Caco-2 (cell line): ENCODE data around the gene BRD4. TPM values are rescaled to one million over a fixed set of nuclear protein-coding genes. Genes with fewer than 3 reads are reported as not detected.

Experiments used
- BruUV-seq: library from RNA; stranded (reverse); fragments of 400-500 nt; replicated peaks from 2 replicates; lab custom pipeline; 2021; lab: Mats Ljungman, UMichigan
- CTCF ChIA-PET: fragments of 300-600 bp; sonication (Branson Sonifier 250); formaldehyde crosslinking; loops from one replicate; lab custom pipeline; 2022; ENCODE audit warnings: antibody characterized with exemption; lab: Charles Lee
- POLR2A ChIA-PET: fragments of 300-600 bp; sonication (Branson Sonifier 250); formaldehyde crosslinking; loops from one replicate; lab custom pipeline; 2022; ENCODE audit warnings: antibody characterized with exemption; lab: Charles Lee
- DNase-seq, 2 experiments: peaks; one replicate each; pipeline versions ENCODE4 v3.0.0 to v3.0.0-alpha.2; 2020 to 2022
- H3K27me3 ChIP-seq: replicated peaks from 2 replicates; pipeline ENCODE4 v1.6.0; 2011; ENCODE audit warnings: low read length; ENCODE audit not compliant: control insufficient read depth, insufficient read depth
- H3K36me3 ChIP-seq: 2 replicates; pipeline ENCODE4 v1.5.1; 2011; ENCODE audit warnings: low read length; ENCODE audit not compliant: control insufficient read depth, insufficient read depth
- H3K4me1 ChIP-seq: fragments of 250-450 bp; sonication (Bioruptor Pico); 2 replicates; pipeline ENCODE4 v1.5.1; 2020; ENCODE audit warnings: mild to moderate bottlenecking
- H3K4me3 ChIP-seq: 2 replicates; pipeline ENCODE4 v1.5.1; 2011; ENCODE audit warnings: low read depth, mild to moderate bottlenecking, control low read depth, low read length
- H3K9me3 ChIP-seq: fragments of 250-450 bp; sonication (Bioruptor Pico); 2 replicates; pipeline ENCODE4 v1.5.1; 2020; ENCODE audit warnings: mild to moderate bottlenecking, moderate library complexity
- H3K27ac Mint-ChIP-seq: one replicate; pipeline ENCODE4 v1.8.0; 2022; ENCODE audit warnings: mixed read lengths; ENCODE audit not compliant: unreplicated experiment
- H3K27me3 Mint-ChIP-seq: one replicate; pipeline ENCODE4 v1.8.0; 2022; ENCODE audit warnings: mixed read lengths; ENCODE audit not compliant: insufficient read depth, unreplicated experiment
- H3K36me3 Mint-ChIP-seq: one replicate; pipeline ENCODE4 v1.8.0; 2022; ENCODE audit warnings: mild to moderate bottlenecking, mixed read lengths; ENCODE audit not compliant: insufficient read depth, unreplicated experiment
- H3K4me1 Mint-ChIP-seq: one replicate; pipeline ENCODE4 v1.8.0; 2022; ENCODE audit warnings: low read depth, mixed read lengths; ENCODE audit not compliant: unreplicated experiment
- H3K4me3 Mint-ChIP-seq: one replicate; pipeline ENCODE4 v1.8.0; 2022; ENCODE audit warnings: mild to moderate bottlenecking, moderate library complexity, mixed read lengths; ENCODE audit not compliant: unreplicated experiment
- H3K9me3 Mint-ChIP-seq: one replicate; pipeline ENCODE4 v1.8.0; 2022; ENCODE audit warnings: mixed read lengths; ENCODE audit not compliant: unreplicated experiment
- intact Hi-C: fragments of 100-400 bp; cut with micrococcal nuclease; formaldehyde crosslinking; loops from one replicate; pipeline ENCODE4 v1.10.0; 2022; ENCODE audit not compliant: unreplicated experiment
- total RNA-seq: library from RNA; stranded (reverse); gene quantifications from 2 replicates; pipeline ENCODE4 v1.2.3, GENCODE V29; 2022
- TF ChIP-seq, protein P1 (sequence below), 2 experiments: fragments of 200-600 bp in 1 of 2; IDR thresholded peaks; 1 replicate in 1 of 2; 2 replicates in 1 of 2; pipeline versions ENCODE4 v1.5.1 to v1.8.0; 2011 to 2022; ENCODE audit warnings: antibody characterized with exemption in 1 of 2, control low read depth in 1 of 2, inconsistent platforms in 1 of 2, low read depth in 1 of 2, low read length in 1 of 2, mild to moderate bottlenecking in 1 of 2, moderate library complexity in 1 of 2; ENCODE audit not compliant: insufficient read depth in 1 of 2, severe bottlenecking in 1 of 2, unreplicated experiment in 1 of 2

The BRD4 gene
- total RNA-seq, 1 experiment from 2014 or later = 170 TPM

DNA sequence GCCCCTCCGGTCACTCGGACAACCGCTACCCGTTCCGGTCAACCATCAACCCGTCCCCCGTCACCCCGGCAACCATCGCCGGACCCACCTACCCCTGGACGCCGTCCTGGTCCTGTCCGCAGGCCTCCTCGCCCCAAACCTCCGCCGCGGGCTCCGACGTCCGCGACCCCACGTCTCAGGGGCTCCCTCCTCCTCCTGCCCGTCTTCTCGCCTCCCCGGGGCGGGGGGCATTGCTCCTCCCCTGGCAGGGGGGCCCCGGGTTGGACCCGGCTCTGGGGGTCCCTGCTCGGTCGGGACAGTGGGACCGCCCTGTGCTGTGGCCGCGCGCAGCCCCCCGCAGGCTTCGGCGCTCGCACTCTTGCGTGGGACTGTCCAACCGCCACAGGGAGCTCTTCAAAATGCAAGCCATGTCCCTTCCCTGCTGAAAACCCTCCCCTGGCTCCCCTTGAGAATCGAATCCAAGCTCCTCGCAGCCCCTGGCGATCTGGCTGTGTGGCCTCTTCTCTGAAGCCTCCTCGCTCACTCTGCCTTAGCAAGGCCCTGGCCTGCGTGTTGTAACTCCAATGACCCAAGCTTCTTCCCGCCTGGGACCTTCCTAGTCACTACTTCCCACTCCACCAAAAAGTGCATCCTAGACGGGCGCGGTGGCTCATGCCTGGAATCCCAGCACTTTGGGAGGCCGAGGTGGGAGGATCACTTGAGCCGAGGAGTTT, 108.5 kb downstream of the BRD4 start:
- H3K9me3 Mint-ChIP-seq = no peaks in the 10 kb centered on the region
- Histone ChIP-seq H3K4me3 (peak overlapping the region; percentile 55), H3K27me3 (no peaks in the 10 kb centered on the region), H3K9me3 (no peaks in the 10 kb centered on the region), H3K4me1 (peaks cover 17% of the 10 kb centered on the region), H3K36me3 (no peaks in the 10 kb centered on the region)
- peaks cover 10% of the 10 kb centered on the region for H3K4me1 Mint-ChIP-seq
- DNase-seq = no peak
- no TSS peak for BruUV-seq
- ChIA-PET POLR2A (no interaction called here), CTCF (no interaction called here)
- peak overlapping the region; percentile 88 for H3K27ac Mint-ChIP-seq
- peaks cover 19% of the 10 kb centered on the region for H3K36me3 Mint-ChIP-seq
- TF ChIP-seq, protein P1, sequence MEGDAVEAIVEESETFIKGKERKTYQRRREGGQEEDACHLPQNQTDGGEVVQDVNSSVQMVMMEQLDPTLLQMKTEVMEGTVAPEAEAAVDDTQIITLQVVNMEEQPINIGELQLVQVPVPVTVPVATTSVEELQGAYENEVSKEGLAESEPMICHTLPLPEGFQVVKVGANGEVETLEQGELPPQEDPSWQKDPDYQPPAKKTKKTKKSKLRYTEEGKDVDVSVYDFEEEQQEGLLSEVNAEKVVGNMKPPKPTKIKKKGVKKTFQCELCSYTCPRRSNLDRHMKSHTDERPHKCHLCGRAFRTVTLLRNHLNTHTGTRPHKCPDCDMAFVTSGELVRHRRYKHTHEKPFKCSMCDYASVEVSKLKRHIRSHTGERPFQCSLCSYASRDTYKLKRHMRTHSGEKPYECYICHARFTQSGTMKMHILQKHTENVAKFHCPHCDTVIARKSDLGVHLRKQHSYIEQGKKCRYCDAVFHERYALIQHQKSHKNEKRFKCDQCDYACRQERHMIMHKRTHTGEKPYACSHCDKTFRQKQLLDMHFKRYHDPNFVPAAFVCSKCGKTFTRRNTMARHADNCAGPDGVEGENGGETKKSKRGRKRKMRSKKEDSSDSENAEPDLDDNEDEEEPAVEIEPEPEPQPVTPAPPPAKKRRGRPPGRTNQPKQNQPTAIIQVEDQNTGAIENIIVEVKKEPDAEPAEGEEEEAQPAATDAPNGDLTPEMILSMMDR (IDR thresholded peaks at IDR 0.05; ENCODE audit: insufficient read depth in 1 of 2, low read depth in 1 of 2, low read length in 1 of 2, severe bottlenecking in 1 of 2, unreplicated experiment in 1 of 2) = no peak
- H3K27me3 Mint-ChIP-seq = peaks cover 3% of the 10 kb centered on the region
- intact Hi-C loops = no loop called here
- H3K4me3 Mint-ChIP-seq = peak overlapping the region; percentile 72

DNA sequence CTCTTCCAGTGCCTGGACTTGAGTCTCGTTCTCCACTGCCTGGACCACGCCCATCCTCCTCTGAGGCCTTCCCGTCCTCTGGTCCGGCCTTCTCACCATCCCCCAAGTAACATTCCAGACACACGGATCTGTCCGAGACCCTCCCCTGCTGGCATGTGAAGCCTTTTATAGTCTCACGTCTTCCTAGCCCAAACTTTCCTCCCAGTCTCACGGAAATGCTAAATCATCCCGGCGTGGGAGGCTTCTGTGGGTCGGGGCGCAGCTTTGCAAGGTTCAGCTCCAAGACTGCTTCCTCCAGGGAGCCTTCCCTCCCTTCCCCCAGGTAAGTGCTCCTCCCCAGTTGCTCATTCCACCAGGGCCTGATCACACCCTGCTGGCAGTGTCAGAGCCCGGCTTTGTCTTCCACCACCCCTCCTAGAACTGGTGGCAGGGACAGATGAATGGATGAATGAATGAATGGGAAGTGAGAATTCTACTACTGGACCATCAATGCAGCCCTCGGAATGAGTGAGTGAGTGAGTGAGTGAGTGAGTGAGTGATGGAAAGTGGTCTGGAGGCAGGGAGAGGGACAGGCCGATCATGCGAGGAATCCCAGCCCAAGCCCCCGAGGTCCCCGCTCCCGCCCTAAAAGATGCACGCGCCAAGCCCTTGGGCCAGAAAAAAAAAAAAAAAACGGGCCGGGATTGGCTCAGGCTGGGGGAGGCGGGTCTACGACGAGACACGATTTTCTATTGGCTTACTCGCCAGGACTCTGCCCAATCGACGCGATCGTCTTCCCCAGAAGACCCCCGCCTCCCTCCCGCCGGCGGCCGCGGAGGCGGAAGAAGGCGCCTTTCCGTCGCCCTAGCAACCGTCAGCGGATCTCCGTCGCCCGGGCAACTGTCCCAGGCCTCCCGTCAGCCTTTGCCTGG, 109.3 kb downstream of the BRD4 start:
- Mint-ChIP-seq H3K4me1 (peaks cover 10% of the 10 kb centered on the region), H3K9me3 (no peaks in the 10 kb centered on the region), H3K4me3 (peak overlapping the region; percentile 72), H3K36me3 (peaks cover 19% of the 10 kb centered on the region), H3K27ac (peak overlapping the region; percentile 88), H3K27me3 (peaks cover 3% of the 10 kb centered on the region)
- intact Hi-C loops = no loop called here
- no peaks in the 10 kb centered on the region for H3K9me3 ChIP-seq
- DNase-seq = peak; percentile 93
- TSS peak; percentile 21 for BruUV-seq
- peak overlapping the region; percentile 55 for H3K4me3 ChIP-seq
- H3K4me1 ChIP-seq = peaks cover 22% of the 10 kb centered on the region
- no peaks in the 10 kb centered on the region for H3K27me3 ChIP-seq
- POLR2A ChIA-PET = no interaction called here
- CTCF ChIA-PET = interaction anchor here (1.2 kb wide), 1 partner anchor 122 kb away, joined by 3 read pairs; no protein-coding TSS in a partner anchor
- H3K36me3 ChIP-seq = no peaks in the 10 kb centered on the region
- TF ChIP-seq, protein P1 (IDR thresholded peaks at IDR 0.05; ENCODE audit: insufficient read depth in 1 of 2, low read depth in 1 of 2, low read length in 1 of 2, severe bottlenecking in 1 of 2, unreplicated experiment in 1 of 2) = no peak

DNA sequence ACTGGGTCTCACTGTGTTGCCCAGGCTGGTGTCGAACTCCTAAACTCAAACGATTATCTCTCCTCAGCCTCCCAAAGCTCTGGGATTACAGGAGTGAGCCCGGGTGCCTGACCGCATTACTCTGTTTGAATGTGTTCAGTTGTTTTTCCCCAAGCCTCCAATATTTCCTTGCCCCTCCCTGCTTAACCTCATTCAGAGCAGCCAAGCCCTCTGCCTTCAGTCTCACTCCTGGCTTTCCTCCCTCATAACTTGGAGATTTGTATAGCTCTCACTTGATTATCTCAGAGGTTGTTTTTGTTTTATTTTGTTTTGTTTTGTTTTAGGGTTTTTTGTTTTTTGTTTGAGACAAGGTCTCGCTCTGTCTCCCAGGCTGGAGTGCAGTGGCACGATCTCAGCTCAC, 111.5 kb downstream of the BRD4 start:
- no peaks in the 10 kb centered on the region for H3K9me3 Mint-ChIP-seq

More for the DNA sequence above, 111.5 kb downstream of the BRD4 start:
- TF ChIP-seq, protein P1 (IDR thresholded peaks at IDR 0.05; ENCODE audit: insufficient read depth in 1 of 2, low read depth in 1 of 2, low read length in 1 of 2, severe bottlenecking in 1 of 2, unreplicated experiment in 1 of 2) = no peak
- intact Hi-C loops = no loop called here
- Mint-ChIP-seq H3K4me1 (peaks cover 10% of the 10 kb centered on the region), H3K27me3 (no peaks in the 10 kb centered on the region), H3K4me3 (no peak overlapping the region), H3K36me3 (peaks cover 19% of the 10 kb centered on the region), H3K27ac (no peak overlapping the region)
- CTCF ChIA-PET = no interaction called here
- POLR2A ChIA-PET = no interaction called here
- Histone ChIP-seq H3K4me1 (peaks cover 37% of the 10 kb centered on the region), H3K27me3 (no peaks in the 10 kb centered on the region), H3K9me3 (no peaks in the 10 kb centered on the region), H3K4me3 (no peak overlapping the region), H3K36me3 (no peaks in the 10 kb centered on the region)
- no TSS peak for BruUV-seq
- no peak for DNase-seq
